OCI-LY7 (cell line): ENCODE measurements around the gene ULK3. TPM values are rescaled to one million over a fixed set of nuclear protein-coding genes. Genes with fewer than 3 reads are reported as not detected.

Experiments
- BruUV-seq: library from RNA; stranded (reverse); fragments of 400-500 nt; replicated peaks from 2 replicates; lab custom pipeline; 2021; lab: Mats Ljungman, UMichigan
- CTCF ChIA-PET: fragments of 300-600 bp; sonication (Branson Sonifier 250); formaldehyde crosslinking; loops from one replicate; lab custom pipeline; 2022; ENCODE audit warnings: antibody characterized with exemption; ENCODE audit not compliant: unreplicated experiment; lab: Charles Lee
- POLR2A ChIA-PET: fragments of 300-600 bp; sonication (Branson Sonifier 250); formaldehyde crosslinking; loops from one replicate; lab custom pipeline; 2022; ENCODE audit warnings: antibody characterized with exemption; lab: Charles Lee
- DNase-seq: peaks from one replicate; pipeline ENCODE4 v3.0.0-alpha.2; 2015; ENCODE audit warnings: low spot score
- H2AFZ ChIP-seq: fragments of 200-600 bp; sonication (generic), shearing (Covaris generic); 2 replicates; pipeline ENCODE4 v1.6.1; 2014; ENCODE audit warnings: mild to moderate bottlenecking, antibody characterized with exemption, low read length, moderate library complexity
- H3K27ac ChIP-seq: fragments of 200-600 bp; sonication (generic); 2 replicates; pipeline ENCODE4 v1.5.1; 2014; ENCODE audit warnings: mixed run types, low read depth, mild to moderate bottlenecking, moderate library complexity, low read length, inconsistent platforms; ENCODE audit not compliant: poor library complexity, severe bottlenecking
- H3K36me3 ChIP-seq: fragments of 200-600 bp; sonication (generic); 2 replicates; pipeline ENCODE4 v1.6.1; 2014; ENCODE audit warnings: mild to moderate bottlenecking, antibody characterized with exemption, low read length, moderate library complexity, mixed read lengths; ENCODE audit not compliant: insufficient read depth
- H3K4me1 ChIP-seq: fragments of 200-600 bp; sonication (generic); 2 replicates; pipeline ENCODE4 v1.5.1; 2014; ENCODE audit warnings: mild to moderate bottlenecking, low read length; ENCODE audit not compliant: insufficient read depth, poor library complexity, severe bottlenecking
- H3K4me2 ChIP-seq: fragments of 200-600 bp; sonication (generic); 2 replicates; pipeline ENCODE4 v1.6.1; 2014; ENCODE audit warnings: mild to moderate bottlenecking, low read length
- H3K4me3 ChIP-seq: fragments of 200-600 bp; sonication (generic); 2 replicates; pipeline ENCODE4 v1.5.1; 2014; ENCODE audit warnings: mild to moderate bottlenecking, low read depth, low read length; ENCODE audit not compliant: poor library complexity, severe bottlenecking
- H3K79me2 ChIP-seq: fragments of 200-600 bp; sonication (generic); 2 replicates; pipeline ENCODE4 v1.6.1; 2016; ENCODE audit warnings: low read depth, mild to moderate bottlenecking, low read length, moderate library complexity, mixed read lengths; ENCODE audit not compliant: insufficient read depth
- H3K9me2 ChIP-seq: fragments of 200-600 bp; sonication (generic); 2 replicates; pipeline ENCODE4 v1.6.1; 2016; ENCODE audit warnings: mild to moderate bottlenecking, low read length, mixed read lengths; ENCODE audit not compliant: insufficient read depth
- H3K9me3 ChIP-seq: fragments of 200-600 bp; sonication (generic); 2 replicates; pipeline ENCODE4 v1.6.1; 2014; ENCODE audit warnings: mild to moderate bottlenecking, mixed run types, low read length, mixed read lengths
- H4K20me1 ChIP-seq: fragments of 200-600 bp; sonication (generic); 2 replicates; pipeline ENCODE4 v1.6.1; 2014; ENCODE audit warnings: mild to moderate bottlenecking, antibody characterized with exemption, low read length, moderate library complexity, mixed read lengths; ENCODE audit not compliant: insufficient read depth
- EZH2phosphoT487 ChIP-seq: fragments of 200-600 bp; sonication (generic); IDR thresholded peaks from 2 replicates; pipeline ENCODE4 v1.6.1; 2018; ENCODE audit warnings: low read depth, borderline replicate concordance, mild to moderate bottlenecking, mixed run types, antibody characterized with exemption, low read length, moderate library complexity, mixed read lengths
- intact Hi-C: fragments of 100-400 bp; cut with micrococcal nuclease; formaldehyde crosslinking; loops from one replicate; pipeline ENCODE4 v1.10.0; 2022; ENCODE audit not compliant: unreplicated experiment
- total RNA-seq, 2 experiments: library from RNA; depleted of rRNA in 1 of 2; stranded (reverse); fragments of >200 nt in 1 of 2; shearing (Covaris generic) in 1 of 2; gene quantifications; 2 replicates each; pipeline ENCODE4 v1.2.3, GENCODE V29; 2014 to 2022
- TF ChIP-seq, protein P1 (sequence below): fragments of 200-600 bp; sonication (generic); conservative IDR thresholded peaks from 2 replicates; pipeline ENCODE4 v1.5.1; 2014; ENCODE audit warnings: mild to moderate bottlenecking, antibody characterized with exemption, low read length, moderate library complexity, mixed read lengths

The ULK3 gene
- total RNA-seq, 2 experiments from 2014 or later = 31.7 to 46.4 TPM

DNA sequence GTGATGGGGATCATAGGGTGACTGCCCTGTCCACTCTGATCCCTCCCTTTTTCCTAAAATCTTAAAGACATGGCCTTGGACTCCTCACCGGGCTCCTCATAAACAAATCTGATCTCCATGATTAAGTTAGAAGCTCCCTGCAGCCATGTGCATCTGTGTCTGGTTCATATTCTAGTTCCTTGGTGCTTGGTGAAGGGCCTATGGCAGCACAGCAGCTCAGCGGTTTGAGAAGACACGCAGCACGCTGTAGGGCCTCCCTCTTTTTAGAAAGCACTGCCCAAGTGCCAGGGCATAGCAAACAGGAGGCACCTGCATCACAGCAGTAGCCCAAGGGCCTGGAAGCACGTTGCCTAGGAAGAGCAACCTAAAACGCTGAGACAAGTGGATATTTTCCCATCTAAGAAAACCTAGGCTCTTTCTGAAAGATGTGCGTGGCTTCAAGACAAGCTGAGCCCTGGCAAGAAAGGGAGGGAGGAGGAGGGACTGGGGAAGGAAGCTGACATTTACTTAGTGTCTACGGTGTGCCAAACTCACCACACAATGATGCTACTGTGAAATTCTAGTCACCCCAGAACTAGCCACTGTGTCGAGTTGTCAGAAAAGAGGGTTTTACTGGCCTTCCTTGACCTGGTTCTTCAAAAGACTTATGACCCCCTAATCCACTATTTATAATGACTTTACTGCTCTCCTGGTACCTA lies 14.9 kb upstream of the ULK3 start:
- no peaks in the 10 kb centered on the region for H3K9me2 ChIP-seq
- no peak for DNase-seq
- peak overlapping the region; percentile 51 for H3K27ac ChIP-seq
- H2AFZ ChIP-seq = no peak overlapping the region
- no peaks in the 10 kb centered on the region for H4K20me1 ChIP-seq
- intact Hi-C loops = loop anchor here (2.0 kb wide), 1 partner anchor 15 kb away; the partner anchor contains the start of gene SCAMP2
- peak overlapping the region; percentile 49 for H3K4me2 ChIP-seq
- H3K4me3 ChIP-seq = no peak overlapping the region
- no TSS peak for BruUV-seq
- CTCF ChIA-PET = interaction anchor here (1.0 kb wide), 1 partner anchor 12 kb away, joined by 3 read pairs; no protein-coding TSS in a partner anchor
- TF ChIP-seq, protein P1, sequence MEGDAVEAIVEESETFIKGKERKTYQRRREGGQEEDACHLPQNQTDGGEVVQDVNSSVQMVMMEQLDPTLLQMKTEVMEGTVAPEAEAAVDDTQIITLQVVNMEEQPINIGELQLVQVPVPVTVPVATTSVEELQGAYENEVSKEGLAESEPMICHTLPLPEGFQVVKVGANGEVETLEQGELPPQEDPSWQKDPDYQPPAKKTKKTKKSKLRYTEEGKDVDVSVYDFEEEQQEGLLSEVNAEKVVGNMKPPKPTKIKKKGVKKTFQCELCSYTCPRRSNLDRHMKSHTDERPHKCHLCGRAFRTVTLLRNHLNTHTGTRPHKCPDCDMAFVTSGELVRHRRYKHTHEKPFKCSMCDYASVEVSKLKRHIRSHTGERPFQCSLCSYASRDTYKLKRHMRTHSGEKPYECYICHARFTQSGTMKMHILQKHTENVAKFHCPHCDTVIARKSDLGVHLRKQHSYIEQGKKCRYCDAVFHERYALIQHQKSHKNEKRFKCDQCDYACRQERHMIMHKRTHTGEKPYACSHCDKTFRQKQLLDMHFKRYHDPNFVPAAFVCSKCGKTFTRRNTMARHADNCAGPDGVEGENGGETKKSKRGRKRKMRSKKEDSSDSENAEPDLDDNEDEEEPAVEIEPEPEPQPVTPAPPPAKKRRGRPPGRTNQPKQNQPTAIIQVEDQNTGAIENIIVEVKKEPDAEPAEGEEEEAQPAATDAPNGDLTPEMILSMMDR = no peak
- TF ChIP-seq EZH2phosphoT487 = no peak
- peaks cover 20% of the 10 kb centered on the region for H3K36me3 ChIP-seq
- H3K9me3 ChIP-seq = no peaks in the 10 kb centered on the region
- peaks cover 23% of the 10 kb centered on the region; the same call in 1 of the 2 replicates for H3K79me2 ChIP-seq
- POLR2A ChIA-PET = interaction anchor here (0.6 to 1.9 kb wide), 8 partner anchors 12 to 44 kb away, joined by 3 to 18 read pairs (median 5); partner anchors contain the start of gene ULK3
- peaks cover 43% of the 10 kb centered on the region for H3K4me1 ChIP-seq

DNA sequence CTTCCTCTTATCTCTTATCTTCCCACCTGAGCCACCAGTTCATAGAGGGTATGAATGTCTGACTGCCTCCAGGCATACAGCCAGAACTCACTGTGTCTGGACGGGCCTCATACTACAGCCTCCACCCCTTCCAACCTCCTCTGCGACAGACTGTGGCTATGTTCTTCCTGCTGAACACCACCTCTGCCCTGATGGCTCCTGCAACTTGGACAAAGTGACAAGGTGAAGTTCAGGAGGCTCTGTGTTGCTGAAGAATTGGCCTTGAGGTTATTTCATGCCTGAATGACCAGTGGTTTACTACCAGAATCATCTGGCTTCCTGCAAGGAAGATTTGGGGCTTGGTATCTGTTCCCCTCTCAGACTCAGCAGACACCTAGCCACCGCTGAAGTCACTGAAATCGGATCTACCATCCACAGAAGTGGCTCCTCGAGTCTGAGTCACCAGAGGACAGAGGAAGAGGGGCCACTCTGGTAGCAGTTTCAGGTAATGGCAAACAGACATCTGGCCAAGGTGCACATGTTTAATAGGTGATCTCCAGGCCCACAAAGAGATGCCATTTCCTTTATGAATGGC lies 14.2 kb upstream of the ULK3 start:
- no peak overlapping the region for H2AFZ ChIP-seq
- no peak overlapping the region for H3K4me3 ChIP-seq
- ChIA-PET CTCF (no interaction called here), POLR2A (interaction anchor here (0.6 to 2.0 kb wide), 5 partner anchors 13 to 1883 kb away, joined by 3 to 21 read pairs (median 5); no protein-coding TSS in a partner anchor)
- H3K4me2 ChIP-seq = peak overlapping the region; percentile 49
- no peaks in the 10 kb centered on the region for H3K9me3 ChIP-seq
- H3K9me2 ChIP-seq = no peaks in the 10 kb centered on the region
- no peaks in the 10 kb centered on the region for H4K20me1 ChIP-seq
- peaks cover 43% of the 10 kb centered on the region for H3K4me1 ChIP-seq
- H3K36me3 ChIP-seq = peaks cover 26% of the 10 kb centered on the region
- no TSS peak for BruUV-seq
- TF ChIP-seq, protein P1 = no peak
- TF ChIP-seq EZH2phosphoT487 = no peak
- DNase-seq = peak; percentile 52
- peak overlapping the region; percentile 51 for H3K27ac ChIP-seq
- H3K79me2 ChIP-seq = peaks cover 23% of the 10 kb centered on the region; the same call in 1 of the 2 replicates
- intact Hi-C loops = loop anchor here (2.0 kb wide), 1 partner anchor 16 kb away; the partner anchor contains the start of gene SCAMP2
